ENCODE results near the gene CD8A.
A peak's percentile ranks its signal among the peaks of the same experiment; 100 is the strongest.

Gene CD8A

DNA sequence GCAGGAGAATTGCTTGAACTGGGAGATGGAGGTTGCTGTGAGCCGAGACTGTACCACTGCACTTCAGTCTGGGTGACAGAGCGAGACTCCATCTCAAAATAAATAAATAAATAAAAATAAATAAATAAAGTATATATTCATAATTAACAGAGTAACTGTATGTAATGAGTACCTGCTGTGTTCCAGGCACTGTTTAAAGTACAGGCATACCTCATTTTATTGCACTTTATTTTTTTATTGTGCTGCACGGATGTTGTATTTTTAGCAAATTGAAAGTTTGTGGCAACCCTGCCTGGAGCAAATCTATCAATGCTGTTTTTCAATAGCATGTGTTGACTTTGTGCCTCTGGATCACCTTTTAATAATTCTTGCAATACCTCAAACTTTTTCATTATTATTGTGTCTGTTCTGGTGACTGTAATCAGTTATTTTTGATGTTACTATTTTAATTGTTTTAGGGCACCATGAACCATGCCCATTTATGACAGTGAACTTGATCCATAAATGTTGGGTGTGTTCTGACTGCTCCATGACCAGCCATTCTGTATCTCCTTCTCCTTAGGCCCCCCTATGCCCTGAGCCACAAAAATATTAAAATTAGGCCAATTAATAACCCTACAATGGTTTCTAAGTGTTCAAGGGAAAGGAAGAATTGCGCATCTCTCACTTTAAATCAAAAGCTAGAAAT lies 27.5 kb upstream of the CD8A start:
- no peak for TF ChIP-seq EZH2 (IDR thresholded peaks at IDR 0.05)
- no peak for TF ChIP-seq POLR2AphosphoS5 (IDR thresholded peaks at IDR 0.05; ENCODE audit: borderline replicate concordance, low read depth, low read length)
- TF ChIP-seq FOXP2 (optimal IDR thresholded peaks at IDR 0.05; ENCODE audit: control extremely low read depth, extremely low read length, insufficient read depth): no peak
- no peak for DNase-seq (ENCODE audit: low read depth, low spot score)
- Histone ChIP-seq H3K27ac (no peak overlapping the region), H3K4me3 (no peak overlapping the region), H3K9me3 (ENCODE audit: low read depth, low read length) (no peaks in the 10 kb centered on the region), H3K9ac (ENCODE audit: insufficient read length) (no peak overlapping the region), H3K36me3 (ENCODE audit: insufficient read depth, low read length) (no peaks in the 10 kb centered on the region)

DNA sequence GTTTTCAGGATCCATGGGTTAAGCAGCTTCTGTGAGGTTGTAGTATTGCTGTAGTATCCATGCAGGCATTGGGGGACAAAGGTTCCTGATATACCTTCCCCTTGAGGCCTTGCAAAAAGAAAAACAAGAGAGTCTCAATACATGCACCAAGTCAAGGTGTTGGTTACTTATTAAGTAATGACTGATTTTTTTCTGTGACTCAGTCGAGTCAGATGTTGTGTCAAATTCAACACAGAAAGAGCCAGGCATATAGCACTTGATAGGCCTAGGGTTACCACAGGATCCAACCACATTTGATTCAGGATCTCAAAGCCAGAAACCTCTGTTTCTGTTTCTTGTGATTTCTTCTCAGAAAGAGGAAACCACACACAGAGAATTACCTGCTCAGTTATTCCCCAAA lies 24.9 kb upstream of the CD8A start:
- no peak for DNase-seq (ENCODE audit: low read depth, low spot score)
- no peak overlapping the region for H3K4me3 ChIP-seq
- no peak overlapping the region for H3K9ac ChIP-seq (ENCODE audit: insufficient read length)
- H3K27ac ChIP-seq: no peak overlapping the region
- TF ChIP-seq POLR2AphosphoS5 (IDR thresholded peaks at IDR 0.05; ENCODE audit: borderline replicate concordance, low read depth, low read length) (no peak), EZH2 (IDR thresholded peaks at IDR 0.05) (no peak)
- H3K9me3 ChIP-seq (ENCODE audit: low read depth, low read length): no peaks in the 10 kb centered on the region
- H3K36me3 ChIP-seq (ENCODE audit: insufficient read depth, low read length): no peaks in the 10 kb centered on the region

DNA sequence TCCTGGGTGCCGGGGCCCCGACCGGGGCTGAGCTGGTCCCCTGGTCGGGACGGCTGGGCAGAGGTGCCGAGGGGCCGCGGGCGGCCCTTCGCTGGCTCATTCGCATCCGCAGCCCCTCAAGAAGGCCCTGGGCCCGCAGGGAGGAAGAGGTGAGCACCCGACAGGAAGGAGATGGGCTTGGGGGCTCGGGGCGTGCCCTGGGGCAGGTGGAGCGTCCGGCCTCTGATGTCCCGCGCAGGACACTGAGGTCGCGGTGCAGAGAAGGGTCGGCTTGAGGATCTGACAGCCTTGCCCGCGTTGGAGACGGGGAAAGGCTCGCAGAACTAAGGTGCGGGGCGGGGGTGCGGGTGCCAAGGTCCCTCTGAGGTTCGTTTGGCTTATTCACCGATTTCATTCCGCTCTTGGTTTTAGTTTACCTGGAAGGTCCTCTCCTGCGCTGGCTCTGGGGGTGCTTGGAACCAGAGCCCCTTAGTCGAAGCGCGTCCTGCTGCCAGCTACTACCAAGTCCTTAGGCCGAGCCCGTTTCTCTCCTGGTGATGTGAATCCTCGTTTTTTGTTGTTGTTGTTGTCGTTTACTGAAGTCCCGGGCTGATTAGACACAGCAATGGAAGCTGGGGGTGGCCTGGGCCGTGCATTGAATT lies 18.9 kb upstream of the CD8A start:
- no peak overlapping the region for H3K27ac ChIP-seq
- no peak overlapping the region for H3K4me3 ChIP-seq
- TF ChIP-seq FOXP2 (optimal IDR thresholded peaks at IDR 0.05; ENCODE audit: control extremely low read depth, extremely low read length, insufficient read depth) (no peak), EZH2 (IDR thresholded peaks at IDR 0.05) (no peak), POLR2AphosphoS5 (IDR thresholded peaks at IDR 0.05; ENCODE audit: borderline replicate concordance, low read depth, low read length) (no peak)
- H3K9ac ChIP-seq (ENCODE audit: insufficient read length): no peak overlapping the region
- H3K36me3 ChIP-seq (ENCODE audit: insufficient read depth, low read length): no peaks in the 10 kb centered on the region
- H3K9me3 ChIP-seq (ENCODE audit: low read depth, low read length): no peaks in the 10 kb centered on the region
- DNase-seq (ENCODE audit: low read depth, low spot score): no peak

GRCh38 chr2:86808315-86809161 lies 17.8 kb upstream of the CD8A start:
- TF ChIP-seq POLR2AphosphoS5 (IDR thresholded peaks at IDR 0.05; ENCODE audit: borderline replicate concordance, low read depth, low read length) (no peak), FOXP2 (optimal IDR thresholded peaks at IDR 0.05; ENCODE audit: control extremely low read depth, extremely low read length, insufficient read depth) (no peak), EZH2 (IDR thresholded peaks at IDR 0.05) (no peak)
- Histone ChIP-seq H3K36me3 (ENCODE audit: insufficient read depth, low read length) (no peaks in the 10 kb centered on the region), H3K9me3 (ENCODE audit: low read depth, low read length) (no peaks in the 10 kb centered on the region), H3K4me3 (peak overlapping the region; percentile 70), H3K9ac (ENCODE audit: insufficient read length) (no peak overlapping the region), H3K27ac (no peak overlapping the region)
- DNase-seq (ENCODE audit: low read depth, low spot score): peak; percentile 28

DNA sequence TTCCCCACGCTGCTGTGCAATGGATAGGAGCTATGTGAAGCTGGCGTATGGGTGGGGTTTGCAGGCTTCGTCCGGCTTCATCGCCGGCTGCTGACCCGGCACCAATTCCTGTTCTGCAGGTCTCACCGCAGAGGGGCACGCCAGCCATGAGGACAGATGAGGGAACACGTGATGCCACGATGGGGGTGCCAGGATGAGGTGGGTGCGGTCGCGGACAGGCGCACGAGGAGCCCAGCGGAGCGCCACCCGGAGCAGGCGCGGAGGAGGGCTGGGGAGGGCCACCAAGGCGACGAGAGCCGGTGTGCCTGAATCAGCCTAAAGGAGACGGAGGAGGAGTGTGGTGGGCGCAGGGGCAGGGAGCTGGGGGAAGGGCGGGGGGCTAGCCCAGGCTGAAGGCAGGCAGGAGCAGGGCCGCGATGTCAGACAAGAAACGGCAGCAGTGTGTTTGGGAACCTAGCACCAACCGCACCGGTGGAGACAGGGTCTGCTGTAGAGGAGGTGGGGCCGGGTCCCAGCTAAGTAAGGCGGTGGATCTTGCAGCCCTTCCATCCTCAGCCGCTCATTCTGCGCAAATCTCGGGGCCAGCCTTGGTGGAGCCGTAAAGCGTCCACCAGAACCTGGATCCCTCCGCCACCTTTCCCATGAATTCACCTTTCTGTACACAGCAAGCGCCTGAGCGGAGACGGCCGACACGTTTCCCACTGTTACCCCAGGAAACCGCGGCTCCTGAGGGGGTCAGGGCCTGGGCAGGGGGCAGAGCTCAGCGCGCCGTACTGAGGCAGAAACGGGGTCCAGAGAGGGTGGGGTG lies 17.0 kb upstream of the CD8A start:
- DNase-seq (ENCODE audit: low read depth, low spot score): no peak
- peak overlapping the region; percentile 70 for H3K4me3 ChIP-seq

GRCh38 chr2:86807133-86807467 lies 16.4 kb upstream of the CD8A start:
- Histone ChIP-seq H3K4me3 (peak overlapping the region; percentile 70), H3K9ac (ENCODE audit: insufficient read length) (no peak overlapping the region), H3K36me3 (ENCODE audit: insufficient read depth, low read length) (no peaks in the 10 kb centered on the region), H3K27ac (no peak overlapping the region), H3K9me3 (ENCODE audit: low read depth, low read length) (no peaks in the 10 kb centered on the region)
- TF ChIP-seq POLR2AphosphoS5 (IDR thresholded peaks at IDR 0.05; ENCODE audit: borderline replicate concordance, low read depth, low read length): no peak
- DNase-seq (ENCODE audit: low read depth, low spot score): no peak

More for the DNA sequence above, 17.0 kb upstream of the CD8A start:
- H3K27ac ChIP-seq: no peak overlapping the region
- TF ChIP-seq POLR2AphosphoS5 (IDR thresholded peaks at IDR 0.05; ENCODE audit: borderline replicate concordance, low read depth, low read length) (no peak), EZH2 (IDR thresholded peaks at IDR 0.05) (no peak), FOXP2 (optimal IDR thresholded peaks at IDR 0.05; ENCODE audit: control extremely low read depth, extremely low read length, insufficient read depth) (no peak)
- no peak overlapping the region for H3K9ac ChIP-seq (ENCODE audit: insufficient read length)
- no peaks in the 10 kb centered on the region for H3K36me3 ChIP-seq (ENCODE audit: insufficient read depth, low read length)
- no peaks in the 10 kb centered on the region for H3K9me3 ChIP-seq (ENCODE audit: low read depth, low read length)

GRCh38 chr2:86806059-86806857 lies 15.5 kb upstream of the CD8A start:
- DNase-seq (ENCODE audit: low read depth, low spot score): no peak
- H3K4me3 ChIP-seq: no peak overlapping the region
- no peaks in the 10 kb centered on the region for H3K36me3 ChIP-seq (ENCODE audit: insufficient read depth, low read length)
- TF ChIP-seq EZH2 (IDR thresholded peaks at IDR 0.05): no peak
- no peak for TF ChIP-seq FOXP2 (optimal IDR thresholded peaks at IDR 0.05; ENCODE audit: control extremely low read depth, extremely low read length, insufficient read depth)
- no peak for TF ChIP-seq POLR2AphosphoS5 (IDR thresholded peaks at IDR 0.05; ENCODE audit: borderline replicate concordance, low read depth, low read length)
- no peak overlapping the region for H3K27ac ChIP-seq
- no peak overlapping the region for H3K9ac ChIP-seq (ENCODE audit: insufficient read length)
- H3K9me3 ChIP-seq (ENCODE audit: low read depth, low read length): no peaks in the 10 kb centered on the region
